ENCODE results near the gene RNF167. TPM values are rescaled to one million over a fixed set of nuclear protein-coding genes. Genes with fewer than 3 reads are reported as not detected.

Gene RNF167
- total RNA-seq, 1 experiment from 2014 or later: 30.5 TPM

GRCh38 chr17:4978726-4979125 is 38.7 kb downstream of the RNF167 start:
- no peak for DNase-seq (ENCODE audit: low read depth)

- DNase-seq (ENCODE audit: low read depth): peak; percentile 32
These were observed 40.7 kb downstream of the RNF167 start for GRCh38 chr17:4980644-4981216.

DNA sequence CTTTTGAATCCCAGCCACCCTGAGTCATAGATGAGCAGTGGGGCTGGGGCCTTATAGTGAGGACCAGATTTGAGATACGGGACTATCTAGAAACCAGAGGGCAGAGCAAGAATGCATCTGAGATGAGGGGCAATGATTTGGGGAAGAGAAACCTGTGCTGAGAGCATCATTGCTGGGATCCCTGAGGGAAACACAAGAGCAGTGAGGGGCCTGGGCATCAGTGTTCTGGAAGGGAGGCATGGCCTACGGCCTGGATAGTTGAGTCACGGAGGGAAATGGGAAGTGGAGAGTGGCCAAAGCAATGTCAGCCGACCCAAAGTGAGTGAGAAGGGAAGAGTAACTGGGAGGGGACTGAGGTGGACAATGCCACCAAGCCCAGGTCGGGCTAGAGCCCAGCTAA is 42.2 kb downstream of the RNF167 start:
- no peak for DNase-seq (ENCODE audit: low read depth)

DNA sequence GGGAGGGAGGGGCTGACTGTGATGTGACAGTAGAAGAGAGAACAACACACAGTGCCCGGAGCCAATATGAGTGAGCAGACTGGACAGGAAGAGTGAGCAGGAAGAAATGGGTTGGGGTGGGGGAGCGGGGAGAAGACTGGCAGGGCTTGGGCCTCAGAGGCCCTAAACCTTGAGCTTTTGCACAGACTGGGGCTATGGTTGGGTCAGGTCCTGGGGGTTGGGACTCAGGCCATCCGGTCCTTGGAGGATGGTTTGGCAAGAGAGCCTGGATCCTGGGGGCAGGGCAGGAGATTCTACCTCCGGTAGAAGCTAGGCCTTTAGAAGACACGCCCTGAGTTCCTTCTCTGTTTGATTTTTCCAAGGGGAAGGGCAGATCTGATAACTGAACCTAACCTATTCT is 46.3 kb downstream of the RNF167 start:
- DNase-seq (ENCODE audit: low read depth): no peak

- peak; percentile 71 for DNase-seq (ENCODE audit: low read depth)
These were observed 47.1 kb downstream of the RNF167 start, which contains the start of gene CAMTA2 for GRCh38 chr17:4986951-4987766. Gene CAMTA2, minus strand, starts transcription at chr17:4987675. Its CDS starts 1,453 bp downstream, at chr17:4986222.

DNA sequence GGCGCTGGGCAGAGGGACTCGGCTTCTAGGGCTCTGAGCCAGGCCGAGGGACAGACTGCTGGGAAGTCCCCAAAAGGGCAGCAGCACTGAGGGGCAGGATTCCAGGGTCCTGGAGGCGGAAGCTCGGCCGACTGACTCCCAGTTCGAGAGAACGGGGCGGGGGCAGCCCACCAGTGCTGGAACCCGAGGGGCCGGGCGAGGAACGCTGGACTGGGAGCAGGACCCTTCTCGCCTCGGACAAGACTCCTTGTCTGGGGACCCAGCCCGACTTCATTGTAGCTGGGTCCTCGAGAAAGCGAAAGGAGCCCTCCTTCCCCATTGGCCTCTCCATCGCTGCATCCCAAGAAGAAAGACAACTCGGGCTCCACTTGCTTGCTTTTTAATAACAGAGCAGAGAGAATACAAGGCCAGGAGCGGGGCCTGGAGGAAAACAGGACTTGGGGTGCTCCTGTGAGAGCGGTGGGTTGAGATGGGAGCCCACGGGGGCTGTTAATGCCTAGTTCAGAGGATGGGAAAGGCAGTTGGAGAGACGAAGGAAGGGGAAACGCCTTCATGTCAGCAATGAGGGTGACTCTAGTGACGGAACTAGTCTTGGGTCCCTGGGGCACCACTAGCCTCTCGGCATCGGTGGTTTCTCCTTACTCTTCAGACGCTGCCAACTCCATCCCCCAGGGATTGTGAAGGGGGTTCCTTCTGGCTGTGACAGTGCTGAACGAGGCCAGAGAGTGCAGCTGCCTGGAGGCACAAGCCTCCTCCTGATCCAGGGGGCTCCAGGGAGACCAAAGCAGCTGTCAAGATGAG is 47.9 kb downstream of the RNF167 start:
- DNase-seq (ENCODE audit: low read depth): no peak

- DNase-seq (ENCODE audit: low read depth): no peak
These were observed 54.1 kb downstream of the RNF167 start for GRCh38 chr17:4994081-4994595.

Other genes with a start within 250 kb of the RNF167 start
- 12.5 and 20.8 TPM in 2 replicates for gene PELP1, start 236.1 kb upstream of the RNF167 start, total RNA-seq (2014; rRNA removed; shearing (Covaris generic))
- gene ARRB2, start 229.6 kb upstream of the RNF167 start, total RNA-seq (2014; rRNA removed; shearing (Covaris generic)): 12.5 and 15.4 TPM in 2 replicates
- gene MED11, start 208.8 kb upstream of the RNF167 start, total RNA-seq (2014; rRNA removed; shearing (Covaris generic)): 15.4 and 18.7 TPM in 2 replicates
- gene ZMYND15, start 200.4 kb upstream of the RNF167 start, total RNA-seq (2014; rRNA removed; shearing (Covaris generic)): not detected in 2 replicates
- gene CXCL16, start 200.3 kb upstream of the RNF167 start, total RNA-seq (2014; rRNA removed; shearing (Covaris generic)): 2.9 and 5.5 TPM in 2 replicates
- not detected in 2 replicates for gene TM4SF5, start 168.4 kb upstream of the RNF167 start, total RNA-seq (2014; rRNA removed; shearing (Covaris generic))
- 0.34 TPM in 1 of 2 replicates, not detected in the other for gene VMO1, start 153.9 kb upstream of the RNF167 start, total RNA-seq (2014; rRNA removed; shearing (Covaris generic))
- gene GLTPD2, start 151.3 kb upstream of the RNF167 start, total RNA-seq (2014; rRNA removed; shearing (Covaris generic)): not detected in 2 replicates
- gene PSMB6, start 144.1 kb upstream of the RNF167 start, total RNA-seq (2014; rRNA removed; shearing (Covaris generic)): 296 and 331 TPM in 2 replicates
- 3.7 and 7.5 TPM in 2 replicates for gene PLD2, start 133.1 kb upstream of the RNF167 start, total RNA-seq (2014; rRNA removed; shearing (Covaris generic))
- 20.2 and 28.7 TPM in 2 replicates for gene MINK1, start 106.9 kb upstream of the RNF167 start, total RNA-seq (2014; rRNA removed; shearing (Covaris generic))
- 0.20 TPM in 1 of 2 replicates, not detected in the other for gene C17orf107, start 40.7 kb upstream of the RNF167 start, total RNA-seq (2014; rRNA removed; shearing (Covaris generic))
- 0.02 TPM in 1 of 2 replicates, not detected in the other for gene CHRNE, start 37.2 kb upstream of the RNF167 start, total RNA-seq (2014; rRNA removed; shearing (Covaris generic))
- gene GP1BA, start 8.0 kb upstream of the RNF167 start, total RNA-seq (2014; rRNA removed; shearing (Covaris generic)): 0.05 TPM in 1 of 2 replicates, not detected in the other
- gene SLC25A11, start 222 bp upstream of the RNF167 start, total RNA-seq (2014; rRNA removed; shearing (Covaris generic)): 87.0 and 103 TPM in 2 replicates
- 1,238 and 1,483 TPM in 2 replicates for gene PFN1, start 8.3 kb downstream of the RNF167 start, total RNA-seq (2014; rRNA removed; shearing (Covaris generic))
- gene ENO3, start 10.9 kb downstream of the RNF167 start, total RNA-seq (2014; rRNA removed; shearing (Covaris generic)): 0.27 and 1.1 TPM in 2 replicates
- 30.0 and 38.4 TPM in 2 replicates for gene SPAG7, start 27.5 kb downstream of the RNF167 start, total RNA-seq (2014; rRNA removed; shearing (Covaris generic))
- 4.8 and 11.0 TPM in 2 replicates for gene CAMTA2, start 47.4 kb downstream of the RNF167 start, total RNA-seq (2014; rRNA removed; shearing (Covaris generic))
- gene INCA1, start 57.3 kb downstream of the RNF167 start, total RNA-seq (2014; rRNA removed; shearing (Covaris generic)): not detected in 2 replicates
- gene KIF1C, start 57.7 kb downstream of the RNF167 start, total RNA-seq (2014; rRNA removed; shearing (Covaris generic)): 16.0 and 29.8 TPM in 2 replicates
- 0.32 TPM in 1 of 2 replicates, not detected in the other for gene SLC52A1, start 95.2 kb downstream of the RNF167 start, total RNA-seq (2014; rRNA removed; shearing (Covaris generic))
- 2.2 and 3.2 TPM in 2 replicates for gene ZFP3, start 138.2 kb downstream of the RNF167 start, total RNA-seq (2014; rRNA removed; shearing (Covaris generic))
- gene ZNF232, start 171.6 kb downstream of the RNF167 start, total RNA-seq (2014; rRNA removed; shearing (Covaris generic)): 7.1 and 8.9 TPM in 2 replicates
- 0.02 TPM in 1 of 2 replicates, not detected in the other for gene USP6, start 175.8 kb downstream of the RNF167 start, total RNA-seq (2014; rRNA removed; shearing (Covaris generic))